GM12873 (cell line): ENCODE results near the gene PKNOX2.

Experiments
- TF ChIP-seq, protein P1 (sequence below): IDR thresholded peaks from 2 replicates; pipeline ENCODE4 v1.5.1; 2012; ENCODE audit warnings: low read depth, mild to moderate bottlenecking, moderate library complexity, low read length, control low read depth; ENCODE audit not compliant: insufficient read depth; ENCODE audit errors: missing control alignments

PKNOX2 gene

GRCh38 chr11:125267548-125267947 lies 103.0 kb downstream of the PKNOX2 start:
- TF ChIP-seq, protein P1, sequence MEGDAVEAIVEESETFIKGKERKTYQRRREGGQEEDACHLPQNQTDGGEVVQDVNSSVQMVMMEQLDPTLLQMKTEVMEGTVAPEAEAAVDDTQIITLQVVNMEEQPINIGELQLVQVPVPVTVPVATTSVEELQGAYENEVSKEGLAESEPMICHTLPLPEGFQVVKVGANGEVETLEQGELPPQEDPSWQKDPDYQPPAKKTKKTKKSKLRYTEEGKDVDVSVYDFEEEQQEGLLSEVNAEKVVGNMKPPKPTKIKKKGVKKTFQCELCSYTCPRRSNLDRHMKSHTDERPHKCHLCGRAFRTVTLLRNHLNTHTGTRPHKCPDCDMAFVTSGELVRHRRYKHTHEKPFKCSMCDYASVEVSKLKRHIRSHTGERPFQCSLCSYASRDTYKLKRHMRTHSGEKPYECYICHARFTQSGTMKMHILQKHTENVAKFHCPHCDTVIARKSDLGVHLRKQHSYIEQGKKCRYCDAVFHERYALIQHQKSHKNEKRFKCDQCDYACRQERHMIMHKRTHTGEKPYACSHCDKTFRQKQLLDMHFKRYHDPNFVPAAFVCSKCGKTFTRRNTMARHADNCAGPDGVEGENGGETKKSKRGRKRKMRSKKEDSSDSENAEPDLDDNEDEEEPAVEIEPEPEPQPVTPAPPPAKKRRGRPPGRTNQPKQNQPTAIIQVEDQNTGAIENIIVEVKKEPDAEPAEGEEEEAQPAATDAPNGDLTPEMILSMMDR = no peak

DNA sequence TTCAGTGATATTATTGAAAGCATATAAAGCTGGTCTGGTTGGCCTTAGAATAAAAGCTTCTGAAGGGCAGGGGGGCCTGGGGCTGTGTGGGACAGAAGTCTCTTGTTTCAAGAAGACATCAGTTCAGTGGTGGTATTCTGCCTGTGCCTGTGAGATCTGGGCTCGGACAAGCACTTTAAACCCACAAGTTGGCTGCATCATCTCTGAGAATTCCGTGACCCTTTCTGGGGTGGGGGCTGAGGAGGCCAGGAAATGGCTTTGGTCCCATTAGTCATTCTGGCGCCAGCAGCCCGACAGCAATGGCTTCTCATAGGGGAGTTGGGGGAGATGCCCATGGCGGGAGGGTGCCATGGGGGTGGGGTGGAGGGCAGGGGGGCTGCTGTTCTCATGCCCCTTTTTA lies 104.1 kb downstream of the PKNOX2 start:
- TF ChIP-seq, protein P1 = no peak

DNA sequence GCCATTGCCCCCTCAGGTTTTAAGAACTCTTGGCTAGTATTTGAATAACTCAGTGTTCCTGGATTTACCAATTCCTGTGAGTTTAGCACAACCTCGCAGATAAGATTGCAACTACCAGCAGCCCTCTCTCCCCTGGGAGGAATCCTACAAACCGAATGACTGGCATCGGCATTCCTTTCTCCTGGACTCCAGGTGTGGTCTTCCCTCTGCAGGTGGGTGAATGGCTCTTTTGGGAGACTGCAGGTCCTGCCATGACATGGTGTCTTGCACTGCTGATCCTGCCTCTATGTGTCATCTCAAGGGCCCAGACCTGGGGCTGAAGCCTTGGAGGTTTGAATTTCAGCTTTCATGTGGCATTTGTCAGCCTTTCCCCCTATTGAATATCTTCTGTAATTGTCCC lies 105.6 kb downstream of the PKNOX2 start:
- TF ChIP-seq, protein P1 = no peak

- TF ChIP-seq, protein P1 = no peak
Measured at GRCh38 chr11:125270711-125271110, 106.2 kb downstream of the PKNOX2 start.

DNA sequence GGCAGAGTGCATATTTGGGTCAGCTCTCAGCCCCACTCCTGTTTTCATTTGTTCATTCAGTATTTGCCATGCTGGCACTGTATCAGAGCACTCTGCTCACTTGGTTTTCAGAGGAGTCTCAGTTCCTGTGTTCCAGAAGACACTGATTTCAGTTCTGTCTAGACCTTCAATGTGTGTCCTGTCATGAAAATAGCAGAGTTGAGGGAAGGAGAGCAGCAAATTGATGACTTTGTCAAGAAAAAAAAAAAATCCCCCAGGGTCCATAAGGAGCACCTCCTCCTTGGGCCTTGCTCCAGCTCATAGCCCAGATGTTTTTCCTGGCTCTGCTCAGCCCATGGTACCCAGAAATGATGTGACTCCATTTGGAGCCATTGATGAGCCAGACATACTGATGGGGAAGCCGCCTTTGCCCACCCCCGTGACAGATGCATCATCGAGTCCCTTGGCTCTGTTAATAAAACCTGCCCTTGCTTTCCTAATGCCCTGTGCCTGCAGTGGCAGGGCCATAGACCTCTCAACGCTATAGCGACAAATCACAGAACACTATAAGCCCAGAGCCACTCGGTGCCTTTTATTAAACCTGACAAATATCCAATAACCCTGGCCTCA lies 107.0 kb downstream of the PKNOX2 start:
- TF ChIP-seq, protein P1 = no peak

DNA sequence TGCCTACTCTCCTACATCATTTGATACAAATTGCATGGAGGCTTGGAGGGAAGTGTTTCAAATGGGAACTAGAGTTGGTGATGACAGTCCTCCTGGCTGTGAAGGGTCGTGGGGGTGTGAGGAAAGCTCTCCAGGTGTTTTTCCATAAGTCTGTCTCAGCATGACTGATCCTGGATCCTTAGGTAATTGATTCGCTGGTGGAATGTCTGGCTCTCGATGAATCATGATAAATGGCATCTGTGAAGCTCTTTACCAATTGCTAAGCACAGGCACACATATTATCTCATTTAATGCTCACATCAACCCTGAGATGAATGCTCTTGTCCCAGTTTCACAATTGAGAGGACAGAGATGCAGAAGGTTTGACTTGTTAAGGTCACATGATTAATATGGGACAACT lies 107.5 kb downstream of the PKNOX2 start:
- TF ChIP-seq, protein P1 = no peak

DNA sequence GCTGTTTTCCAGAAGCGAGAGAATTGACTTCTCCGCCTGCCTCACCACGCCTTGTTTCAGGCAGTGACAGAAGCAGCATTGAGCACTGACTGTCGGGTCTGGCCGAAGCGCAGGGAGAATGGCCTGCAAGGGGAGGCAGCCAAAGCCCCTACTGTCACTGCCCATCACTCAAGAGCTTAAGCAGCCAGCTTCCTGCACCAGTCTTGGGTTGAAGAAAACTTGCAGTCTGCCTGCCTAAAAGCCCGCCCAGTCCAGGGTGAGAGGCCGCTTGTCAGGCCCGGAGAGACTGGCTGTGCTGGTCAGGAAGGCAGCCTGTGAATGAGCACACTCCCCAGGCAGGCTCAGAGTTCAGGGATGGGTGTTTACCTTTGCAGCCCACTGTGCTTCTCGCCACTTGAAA lies 108.3 kb downstream of the PKNOX2 start:
- TF ChIP-seq, protein P1 = no peak
